GM21447 (cell line): Measurements from ENCODE around the gene TRAF3IP1.
"Not testable (repeated sequence)": the region's sequence is repeated elsewhere in the genome, so short reads cannot be mapped to it uniquely, and the experiment has no call there.

Source experiments
- ATAC-seq: cut with Tn5 transposase; IDR thresholded peaks from one replicate; pipeline ENCODE4 v1.9.1; 2021; ENCODE audit not compliant: unreplicated experiment

Gene TRAF3IP1

GRCh38 chr2:238441262-238442114 is 121.2 kb downstream of the TRAF3IP1 start:
- ATAC-seq: no peak

DNA sequence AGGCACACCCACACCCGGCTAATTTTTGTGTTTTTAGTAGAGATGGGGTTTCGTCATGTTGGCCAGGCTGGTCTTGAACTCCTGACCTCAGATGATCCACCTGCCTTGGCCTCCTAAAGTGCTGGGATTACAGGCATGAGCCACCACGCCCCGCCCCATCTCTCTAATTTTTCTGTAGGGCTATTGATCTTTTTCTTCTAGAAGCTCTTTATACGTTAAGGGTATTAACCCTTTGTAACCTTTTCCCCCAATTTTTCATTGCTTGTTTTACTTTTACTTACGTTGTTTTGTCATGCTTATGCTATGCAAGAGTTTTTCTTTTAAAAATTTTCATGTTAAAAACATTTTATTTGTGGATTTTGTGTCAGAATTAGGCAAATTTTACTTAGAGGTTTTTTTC is 121.9 kb downstream of the TRAF3IP1 start:
- not testable (repeated sequence) for ATAC-seq

- ATAC-seq: no peak
Observed at GRCh38 chr2:238444242-238444641, 123.9 kb downstream of the TRAF3IP1 start.

GRCh38 chr2:238445409-238446190 is 125.3 kb downstream of the TRAF3IP1 start:
- ATAC-seq: no peak

DNA sequence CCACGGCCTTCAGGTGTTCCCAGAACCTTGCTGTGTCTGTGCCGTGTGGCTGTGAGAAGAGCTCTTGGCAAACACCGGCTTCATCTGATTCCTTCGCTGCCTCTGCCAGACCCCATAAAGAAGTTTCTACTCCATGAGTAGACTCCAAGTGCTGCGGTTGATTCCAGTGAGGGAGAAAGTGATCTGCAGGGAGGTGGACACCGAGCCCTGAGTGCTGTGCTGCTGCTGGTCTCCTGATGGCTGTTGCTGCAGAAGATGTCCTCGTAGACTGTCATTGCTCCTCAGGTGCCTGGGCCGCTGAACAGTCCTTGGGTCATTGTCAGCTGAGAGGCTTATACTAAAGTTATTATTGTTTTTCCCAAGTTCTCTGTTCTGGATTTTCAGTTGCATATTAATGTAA is 126.1 kb downstream of the TRAF3IP1 start:
- ATAC-seq: no peak

DNA sequence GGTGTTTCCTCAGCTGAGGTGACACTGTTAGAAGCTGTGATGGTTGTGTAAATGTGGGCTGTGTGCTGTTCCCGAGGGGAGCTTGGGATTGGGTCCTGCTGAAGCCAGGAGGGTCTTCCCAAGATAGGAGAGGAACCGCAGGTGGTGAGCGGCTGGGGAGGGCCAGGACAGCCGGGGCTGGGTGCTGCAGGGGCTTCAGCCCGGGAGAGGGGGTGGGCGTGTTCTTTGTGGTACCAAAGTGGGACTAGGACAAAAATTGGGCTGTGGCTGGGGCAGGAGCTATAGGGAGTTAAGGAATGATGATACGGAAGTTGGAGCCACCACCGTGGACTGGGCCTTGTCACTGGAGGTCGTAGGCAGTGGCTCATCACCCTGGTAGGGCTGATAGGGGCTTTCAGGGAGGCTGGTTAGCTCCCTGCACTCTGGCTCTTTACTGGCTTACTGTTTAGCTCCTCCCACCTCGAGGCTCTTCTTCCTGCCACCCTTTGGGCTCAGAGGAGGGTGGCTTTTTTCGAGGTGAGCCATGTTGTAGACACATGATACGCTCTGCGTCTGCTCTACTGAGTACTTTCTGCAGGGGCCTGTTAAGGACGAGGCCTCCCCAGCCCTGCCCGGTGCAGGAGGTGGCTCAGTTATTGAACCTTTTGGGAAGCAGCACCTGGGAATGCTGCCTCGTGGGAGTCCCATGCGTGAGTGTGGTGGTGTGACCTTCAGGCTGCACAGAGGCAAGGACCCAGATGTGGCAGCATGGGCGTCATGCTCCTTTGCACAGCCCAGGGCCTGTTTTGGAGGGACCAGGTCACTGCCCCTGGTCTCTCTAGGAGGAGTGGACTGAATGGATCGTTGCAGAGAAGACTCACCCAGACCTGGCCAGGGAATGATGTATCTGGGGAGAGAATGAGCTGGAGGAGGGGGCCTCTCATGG is 128.0 kb downstream of the TRAF3IP1 start:
- ATAC-seq: no peak

DNA sequence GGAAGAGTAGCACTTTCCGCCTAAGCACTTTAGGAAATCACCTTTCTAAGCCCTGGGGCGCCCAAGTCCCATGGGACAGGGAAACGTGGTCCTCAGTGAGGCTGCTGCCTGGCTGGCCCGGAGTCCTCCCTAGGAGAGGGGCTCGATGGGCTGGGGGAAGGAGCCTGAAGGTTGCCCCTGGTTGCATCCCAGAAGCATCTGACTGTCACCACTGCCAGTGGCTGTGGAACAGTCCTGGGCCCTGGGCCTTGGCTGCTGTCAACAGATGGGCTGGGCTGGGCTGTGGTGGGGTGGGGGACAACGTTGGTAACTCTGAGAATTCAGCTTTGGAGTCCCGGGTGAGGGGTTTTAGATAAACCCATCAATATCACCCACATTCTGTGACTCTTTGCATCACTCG is 128.9 kb downstream of the TRAF3IP1 start:
- ATAC-seq: no peak

DNA sequence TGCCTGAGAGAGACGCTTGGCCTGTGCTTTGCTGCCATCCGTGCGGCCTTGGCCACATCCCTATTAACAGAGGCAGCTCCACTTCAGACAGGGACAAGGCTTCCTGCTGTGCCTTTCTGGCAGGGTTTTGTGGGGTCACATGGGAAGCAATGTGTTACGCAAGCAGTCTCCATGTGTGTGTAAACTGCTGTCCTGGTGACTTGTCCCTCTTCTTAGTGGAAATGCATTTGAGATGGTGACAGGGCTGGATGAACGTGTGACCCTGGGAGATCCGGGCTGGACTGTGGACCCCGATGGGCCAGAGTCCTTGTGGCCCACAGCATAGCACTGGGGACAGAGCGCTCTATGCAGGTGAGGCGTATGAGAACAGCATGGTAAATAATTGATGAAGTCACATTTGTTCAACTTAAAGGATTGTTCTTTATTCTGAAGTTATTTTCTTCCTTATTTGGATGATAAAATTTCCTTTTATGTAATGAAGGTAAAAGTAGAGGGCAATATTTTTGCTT is 129.6 kb downstream of the TRAF3IP1 start:
- ATAC-seq: no peak

DNA sequence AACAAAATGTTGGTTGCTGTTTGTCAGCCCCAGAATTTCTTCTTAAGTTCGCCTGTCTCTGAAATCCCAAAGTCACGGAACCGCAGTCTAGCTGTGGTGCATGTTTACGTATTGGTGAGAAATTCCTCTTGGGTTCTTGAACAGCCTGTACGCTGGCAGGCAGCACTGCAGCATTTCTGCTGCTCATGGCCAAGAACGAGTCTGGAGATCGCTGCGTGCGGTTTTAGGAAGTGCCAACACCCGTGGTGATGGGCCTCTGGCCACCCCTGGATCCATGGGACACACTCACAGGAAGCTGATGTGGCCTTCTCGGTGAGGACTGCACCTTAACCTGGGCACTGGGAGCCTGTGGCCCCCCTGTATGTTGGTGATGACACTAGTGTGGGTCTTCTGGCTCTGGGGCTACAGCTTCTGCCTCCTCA is 130.1 kb downstream of the TRAF3IP1 start:
- ATAC-seq: no peak
